ENCODE data around the gene PCDHA6. TPM values are rescaled to one million over a fixed set of nuclear protein-coding genes. Genes with fewer than 3 reads are reported as not detected.

The PCDHA6 gene
- polyA plus RNA-seq, 1 of the 3 experiments (the other 2 are of a cell fraction): 0.02 TPM

DNA sequence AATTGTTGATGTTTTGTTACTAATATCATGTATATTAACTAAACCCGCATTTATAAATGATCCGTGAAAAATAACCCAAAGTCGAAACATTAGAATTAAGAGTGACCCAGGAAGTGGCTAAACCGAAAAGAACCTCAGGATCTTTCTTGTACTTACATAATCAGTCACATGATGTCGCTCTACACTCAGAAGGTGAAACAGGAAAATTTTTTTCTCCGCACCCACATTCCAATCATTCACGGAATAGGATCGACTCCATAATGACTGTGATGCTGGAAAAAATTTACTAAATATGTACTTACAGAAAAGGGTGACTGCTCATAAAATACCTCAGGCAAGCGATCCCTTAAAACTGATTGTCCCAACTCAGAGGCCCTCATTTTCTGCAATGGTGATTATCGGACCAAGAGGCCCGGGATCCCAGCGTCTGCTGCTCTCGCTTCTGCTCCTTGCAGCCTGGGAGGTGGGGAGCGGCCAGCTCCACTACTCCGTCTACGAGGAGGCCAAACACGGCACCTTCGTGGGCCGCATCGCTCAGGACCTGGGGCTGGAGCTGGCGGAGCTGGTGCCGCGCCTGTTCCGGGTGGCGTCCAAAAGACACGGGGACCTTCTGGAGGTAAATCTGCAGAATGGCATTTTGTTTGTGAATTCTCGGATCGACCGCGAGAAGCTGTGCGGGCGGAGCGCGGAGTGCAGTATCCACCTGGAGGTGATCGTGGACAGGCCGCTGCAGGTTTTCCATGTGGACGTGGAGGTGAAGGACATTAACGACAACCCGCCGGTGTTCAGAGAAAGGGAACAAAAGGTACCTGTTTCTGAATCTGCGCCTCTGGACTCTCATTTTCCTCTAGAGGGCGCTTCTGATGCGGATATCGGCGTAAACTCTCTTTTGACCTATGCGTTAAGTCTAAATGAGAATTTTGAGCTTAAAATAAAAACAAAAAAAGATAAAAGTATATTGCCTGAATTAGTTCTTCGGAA, 47.6 kb downstream of the PCDHA6 start, which contains the start of gene PCDHA12:
Gene PCDHA12 (plus strand): TSS at position 224 of the 981 bp plus-strand sequence. CDS start 165 bp downstream, at position 389.
- Histone ChIP-seq H3K36me3 (replicated peaks in 1 of 2; ENCODE audit: control insufficient read depth in 1 of 2, insufficient read depth in 2 of 2, low read length in 1 of 2) (no peaks in the 10 kb centered on the region), H3K27me3 (ENCODE audit: insufficient read depth) (no peaks in the 10 kb centered on the region), H3K9ac (peak within 1 kb of the TSS; percentile 44; the same call in 1 of the 2 replicates), H4K20me1 (ENCODE audit: insufficient read depth) (no peaks in the 10 kb centered on the region), H3F3A (replicated peaks; ENCODE audit: insufficient read depth) (no peaks in the 10 kb centered on the region), H3K79me2 (ENCODE audit: insufficient read depth) (no peaks in the 10 kb centered on the region), H3K9me3 (no peaks in the 10 kb centered on the region), H3K4me1 (ENCODE audit: control insufficient read depth in 1 of 2, insufficient read depth in 2 of 2, low read depth in 1 of 2, low read length in 1 of 2) (no peaks in the 10 kb centered on the region; a peak in 2 of 4 replicates), H3K27ac (ENCODE audit: low read depth in 2 of 2, low read length in 1 of 2) (peak within 1 kb of the TSS in 1 of 2 experiments; percentile 50; a peak in 2 of 4 replicates), H3K4me3 (ENCODE audit: low read depth in 2 of 2, low read length in 1 of 2) (peak within 1 kb of the TSS; percentile 56 to 64), H2AFZ (ENCODE audit: low read depth) (peak within 1 kb of the TSS; percentile 78), H3K9me2 (no peaks in the 10 kb centered on the region), H3K4me2 (peak within 1 kb of the TSS; percentile 24; the same call in 1 of the 2 replicates)
- WGBS (ENCODE audit: low lambda C conversion rate): 51% methylated on average over 27 of the region's 47 CpGs
- peak; percentile 70 for DNase-seq
- ChIA-PET POLR2A (interaction anchor here (1.2 to 2.1 kb wide), 2 partner anchors 91 to 165 kb away, joined by 6 to 15 read pairs; partner anchors contain the start of gene PCDHAC2), CTCF (interaction anchor here (0.6 to 6.0 kb wide), 53 partner anchors 9 to 514 kb away, joined by 3 to 89 read pairs (median 4); partner anchors contain the start of genes PCDHA1, PCDHA8, PCDHAC1 and PCDHAC2)
- TF ChIP-seq, protein P1, sequence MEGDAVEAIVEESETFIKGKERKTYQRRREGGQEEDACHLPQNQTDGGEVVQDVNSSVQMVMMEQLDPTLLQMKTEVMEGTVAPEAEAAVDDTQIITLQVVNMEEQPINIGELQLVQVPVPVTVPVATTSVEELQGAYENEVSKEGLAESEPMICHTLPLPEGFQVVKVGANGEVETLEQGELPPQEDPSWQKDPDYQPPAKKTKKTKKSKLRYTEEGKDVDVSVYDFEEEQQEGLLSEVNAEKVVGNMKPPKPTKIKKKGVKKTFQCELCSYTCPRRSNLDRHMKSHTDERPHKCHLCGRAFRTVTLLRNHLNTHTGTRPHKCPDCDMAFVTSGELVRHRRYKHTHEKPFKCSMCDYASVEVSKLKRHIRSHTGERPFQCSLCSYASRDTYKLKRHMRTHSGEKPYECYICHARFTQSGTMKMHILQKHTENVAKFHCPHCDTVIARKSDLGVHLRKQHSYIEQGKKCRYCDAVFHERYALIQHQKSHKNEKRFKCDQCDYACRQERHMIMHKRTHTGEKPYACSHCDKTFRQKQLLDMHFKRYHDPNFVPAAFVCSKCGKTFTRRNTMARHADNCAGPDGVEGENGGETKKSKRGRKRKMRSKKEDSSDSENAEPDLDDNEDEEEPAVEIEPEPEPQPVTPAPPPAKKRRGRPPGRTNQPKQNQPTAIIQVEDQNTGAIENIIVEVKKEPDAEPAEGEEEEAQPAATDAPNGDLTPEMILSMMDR (IDR thresholded peaks at IDR 0.05): peak; percentile 62
- TF ChIP-seq ELF1 (IDR thresholded peaks at IDR 0.05): no peak
- TF ChIP-seq GATA2 (CRISPR knock-in tag; IDR thresholded peaks at IDR 0.05): no peak
- no peak for TF ChIP-seq POLR2AphosphoS5 (IDR thresholded peaks at IDR 0.05; ENCODE audit: low read depth, low read length)
- TF ChIP-seq SMC3 (IDR thresholded peaks at IDR 0.05; ENCODE audit: low read depth, low read length): peak; percentile 54
- no peak for TF ChIP-seq RXRA (IDR thresholded peaks at IDR 0.05; ENCODE audit: borderline replicate concordance, low read depth)
- TF ChIP-seq, protein P2, sequence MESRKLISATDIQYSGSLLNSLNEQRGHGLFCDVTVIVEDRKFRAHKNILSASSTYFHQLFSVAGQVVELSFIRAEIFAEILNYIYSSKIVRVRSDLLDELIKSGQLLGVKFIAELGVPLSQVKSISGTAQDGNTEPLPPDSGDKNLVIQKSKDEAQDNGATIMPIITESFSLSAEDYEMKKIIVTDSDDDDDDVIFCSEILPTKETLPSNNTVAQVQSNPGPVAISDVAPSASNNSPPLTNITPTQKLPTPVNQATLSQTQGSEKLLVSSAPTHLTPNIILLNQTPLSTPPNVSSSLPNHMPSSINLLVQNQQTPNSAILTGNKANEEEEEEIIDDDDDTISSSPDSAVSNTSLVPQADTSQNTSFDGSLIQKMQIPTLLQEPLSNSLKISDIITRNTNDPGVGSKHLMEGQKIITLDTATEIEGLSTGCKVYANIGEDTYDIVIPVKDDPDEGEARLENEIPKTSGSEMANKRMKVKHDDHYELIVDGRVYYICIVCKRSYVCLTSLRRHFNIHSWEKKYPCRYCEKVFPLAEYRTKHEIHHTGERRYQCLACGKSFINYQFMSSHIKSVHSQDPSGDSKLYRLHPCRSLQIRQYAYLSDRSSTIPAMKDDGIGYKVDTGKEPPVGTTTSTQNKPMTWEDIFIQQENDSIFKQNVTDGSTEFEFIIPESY (IDR thresholded peaks at IDR 0.05; ENCODE audit: borderline replicate concordance, low read depth): no peak
- TF ChIP-seq MEF2A (IDR thresholded peaks at IDR 0.05; ENCODE audit: borderline replicate concordance, low read depth): no peak
- TF ChIP-seq NFIC (IDR thresholded peaks at IDR 0.05; ENCODE audit: borderline replicate concordance): no peak
- TF ChIP-seq CHD2 (IDR thresholded peaks at IDR 0.05; ENCODE audit: low read length, partially characterized antibody): no peak
- TF ChIP-seq TEAD4 (IDR thresholded peaks at IDR 0.05; ENCODE audit: borderline replicate concordance, insufficient read depth): no peak
- no peak for TF ChIP-seq FOXJ3 (CRISPR knock-in tag; IDR thresholded peaks at IDR 0.05)
- TF ChIP-seq TAF1 (IDR thresholded peaks at IDR 0.05; ENCODE audit: borderline replicate concordance, low read depth, low read length): no peak
- TF ChIP-seq RAD21 (IDR thresholded peaks at IDR 0.05; ENCODE audit: low read length): peak; percentile 84
- no peak for TF ChIP-seq EZH2phosphoT487 (IDR thresholded peaks at IDR 0.05; ENCODE audit: borderline replicate concordance, low read depth)
- no peak for TF ChIP-seq YY1 (IDR thresholded peaks at IDR 0.05; ENCODE audit: low read depth)
- TF ChIP-seq JUND (IDR thresholded peaks at IDR 0.05): no peak
- TF ChIP-seq, protein P3, sequence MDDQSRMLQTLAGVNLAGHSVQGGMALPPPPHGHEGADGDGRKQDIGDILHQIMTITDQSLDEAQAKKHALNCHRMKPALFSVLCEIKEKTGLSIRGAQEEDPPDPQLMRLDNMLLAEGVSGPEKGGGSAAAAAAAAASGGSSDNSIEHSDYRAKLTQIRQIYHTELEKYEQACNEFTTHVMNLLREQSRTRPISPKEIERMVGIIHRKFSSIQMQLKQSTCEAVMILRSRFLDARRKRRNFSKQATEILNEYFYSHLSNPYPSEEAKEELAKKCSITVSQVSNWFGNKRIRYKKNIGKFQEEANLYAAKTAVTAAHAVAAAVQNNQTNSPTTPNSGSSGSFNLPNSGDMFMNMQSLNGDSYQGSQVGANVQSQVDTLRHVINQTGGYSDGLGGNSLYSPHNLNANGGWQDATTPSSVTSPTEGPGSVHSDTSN (IDR thresholded peaks at IDR 0.05): no peak
- no peak for TF ChIP-seq RCOR1 (IDR thresholded peaks at IDR 0.05; ENCODE audit: low read length)
- no peak for TF ChIP-seq GABPA (IDR thresholded peaks at IDR 0.05; ENCODE audit: low read depth)
- no peak for TF ChIP-seq EP300 (IDR thresholded peaks at IDR 0.05; ENCODE audit: borderline replicate concordance in 1 of 2, low read depth in 1 of 2, low read length in 1 of 2)
- TF ChIP-seq, protein P4, sequence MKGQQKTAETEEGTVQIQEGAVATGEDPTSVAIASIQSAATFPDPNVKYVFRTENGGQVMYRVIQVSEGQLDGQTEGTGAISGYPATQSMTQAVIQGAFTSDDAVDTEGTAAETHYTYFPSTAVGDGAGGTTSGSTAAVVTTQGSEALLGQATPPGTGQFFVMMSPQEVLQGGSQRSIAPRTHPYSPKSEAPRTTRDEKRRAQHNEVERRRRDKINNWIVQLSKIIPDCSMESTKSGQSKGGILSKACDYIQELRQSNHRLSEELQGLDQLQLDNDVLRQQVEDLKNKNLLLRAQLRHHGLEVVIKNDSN (IDR thresholded peaks at IDR 0.05; ENCODE audit: borderline replicate concordance, low read depth): no peak
- TF ChIP-seq, protein P5, sequence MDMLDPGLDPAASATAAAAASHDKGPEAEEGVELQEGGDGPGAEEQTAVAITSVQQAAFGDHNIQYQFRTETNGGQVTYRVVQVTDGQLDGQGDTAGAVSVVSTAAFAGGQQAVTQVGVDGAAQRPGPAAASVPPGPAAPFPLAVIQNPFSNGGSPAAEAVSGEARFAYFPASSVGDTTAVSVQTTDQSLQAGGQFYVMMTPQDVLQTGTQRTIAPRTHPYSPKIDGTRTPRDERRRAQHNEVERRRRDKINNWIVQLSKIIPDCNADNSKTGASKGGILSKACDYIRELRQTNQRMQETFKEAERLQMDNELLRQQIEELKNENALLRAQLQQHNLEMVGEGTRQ (IDR thresholded peaks at IDR 0.05; ENCODE audit: borderline replicate concordance, low read depth, low read length): no peak
- no peak for TF ChIP-seq FOXM1 (IDR thresholded peaks at IDR 0.05; ENCODE audit: low read depth)
- TF ChIP-seq, protein P6, sequence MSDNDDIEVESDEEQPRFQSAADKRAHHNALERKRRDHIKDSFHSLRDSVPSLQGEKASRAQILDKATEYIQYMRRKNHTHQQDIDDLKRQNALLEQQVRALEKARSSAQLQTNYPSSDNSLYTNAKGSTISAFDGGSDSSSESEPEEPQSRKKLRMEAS (IDR thresholded peaks at IDR 0.05; ENCODE audit: low read depth): no peak
